Measurements from ENCODE around the gene SHROOM4.

The SHROOM4 gene

GRCh38 chrX:50705042-50705441 lies 109.0 kb downstream of the SHROOM4 start:
- DNase-seq = no peak

DNA sequence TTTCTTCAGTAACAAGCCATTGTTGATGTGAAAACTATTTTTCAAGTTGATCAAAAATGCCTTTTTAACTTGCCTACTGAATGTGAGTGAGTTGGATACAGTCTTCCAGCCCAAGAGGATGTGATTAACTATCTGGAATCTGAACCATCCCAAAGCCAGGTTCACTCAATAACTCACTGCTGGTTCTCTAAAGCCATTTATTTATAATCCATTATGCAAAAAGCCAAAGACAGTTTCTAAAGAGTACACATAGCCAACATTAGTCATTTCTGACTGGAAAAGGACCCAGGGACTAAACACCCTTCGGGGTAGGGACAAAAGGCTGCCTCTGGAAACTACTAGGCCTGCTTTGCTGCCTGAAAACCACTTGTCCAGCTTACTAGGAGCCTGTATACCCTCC lies 109.6 kb downstream of the SHROOM4 start:
- DNase-seq = no peak

GRCh38 chrX:50700921-50701320 lies 113.1 kb downstream of the SHROOM4 start:
- DNase-seq = no peak

- no peak for DNase-seq
Observed at GRCh38 chrX:50698944-50699343, 115.0 kb downstream of the SHROOM4 start.

- DNase-seq = no peak
Observed at GRCh38 chrX:50697691-50698090, 116.3 kb downstream of the SHROOM4 start.

- peak; percentile 17 for DNase-seq
Observed at GRCh38 chrX:50691820-50692219, 122.2 kb downstream of the SHROOM4 start.

DNA sequence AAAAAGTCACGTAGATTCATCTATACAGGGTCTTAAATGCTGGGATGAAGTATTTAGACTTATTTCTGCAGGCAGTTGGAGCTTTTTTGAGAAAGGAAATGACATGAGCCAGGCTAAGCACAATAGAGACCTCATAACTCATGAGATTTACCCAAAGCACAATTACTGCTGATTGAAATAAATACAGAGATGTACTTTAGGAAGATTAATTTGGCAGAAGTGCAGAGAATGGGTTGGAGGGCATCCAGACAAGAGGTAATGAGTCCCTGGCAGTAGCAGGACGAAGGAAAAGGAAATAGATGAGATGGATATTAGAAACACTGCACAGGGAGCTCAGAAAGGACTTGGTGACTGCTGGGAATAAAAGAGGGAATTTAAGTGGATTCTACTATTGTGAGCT lies 129.1 kb downstream of the SHROOM4 start:
- no peak for DNase-seq

GRCh38 chrX:50680990-50681389 lies 133.0 kb downstream of the SHROOM4 start:
- DNase-seq = no peak

- no peak for DNase-seq
Observed at GRCh38 chrX:50677789-50678188, 136.2 kb downstream of the SHROOM4 start.

DNA sequence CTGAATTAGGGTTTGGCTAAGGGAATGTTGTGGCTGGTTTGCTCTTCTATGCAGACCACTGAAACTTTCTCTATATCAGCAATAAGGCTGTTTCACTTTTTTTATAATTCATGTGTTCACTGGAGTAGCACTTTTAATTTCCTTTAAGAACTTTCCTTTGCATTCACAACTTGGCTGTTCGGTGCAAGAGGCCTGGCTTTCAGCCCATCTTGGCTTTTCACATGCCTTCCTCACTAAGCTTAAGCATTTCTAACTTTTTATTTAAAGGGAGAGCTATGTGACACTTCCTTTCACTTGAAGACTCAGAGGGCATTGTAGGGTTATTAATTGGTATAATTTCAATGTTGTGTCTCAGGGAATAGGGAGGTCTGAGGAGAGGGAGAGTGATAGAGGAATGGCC lies 142.3 kb downstream of the SHROOM4 start:
- no peak for DNase-seq

DNA sequence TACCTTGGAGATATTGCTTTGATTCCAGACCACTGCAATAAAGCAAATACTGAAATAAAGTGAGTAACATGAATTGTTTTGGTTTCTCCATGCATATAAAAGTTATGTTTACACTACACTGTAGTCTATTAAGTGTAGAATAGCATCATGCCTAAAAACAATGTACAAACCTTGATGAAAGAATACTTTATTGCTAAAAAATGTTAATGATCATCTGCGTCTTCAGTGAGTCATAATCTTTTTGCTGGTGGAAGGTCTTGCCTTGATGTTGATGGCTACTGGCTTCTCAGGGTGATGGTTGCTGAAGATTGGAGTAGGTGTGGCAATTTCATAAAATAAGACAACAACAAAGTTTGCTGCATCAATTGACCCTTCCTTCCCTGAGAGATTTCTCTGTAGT lies 145.1 kb downstream of the SHROOM4 start:
- DNase-seq = no peak

DNA sequence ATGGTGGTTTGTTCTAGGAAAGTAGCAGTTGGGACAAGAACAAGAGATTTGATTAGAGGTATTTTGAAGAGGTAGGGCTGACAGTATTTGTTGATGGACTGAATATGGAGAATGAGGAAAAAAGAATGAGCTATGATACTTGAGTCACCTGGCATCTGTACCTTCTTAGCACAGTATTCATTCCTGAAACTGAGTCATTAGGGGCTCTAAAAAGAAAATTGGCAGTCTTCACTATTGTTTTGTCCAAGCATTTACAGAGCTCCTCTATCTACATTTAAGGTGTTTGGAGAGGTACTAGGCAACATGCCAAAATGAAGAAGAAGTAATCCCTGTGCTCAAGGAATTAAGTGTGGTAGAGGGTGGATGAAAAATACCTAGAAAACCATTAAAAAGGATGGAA lies 165.8 kb downstream of the SHROOM4 start:
- no peak for DNase-seq

DNA sequence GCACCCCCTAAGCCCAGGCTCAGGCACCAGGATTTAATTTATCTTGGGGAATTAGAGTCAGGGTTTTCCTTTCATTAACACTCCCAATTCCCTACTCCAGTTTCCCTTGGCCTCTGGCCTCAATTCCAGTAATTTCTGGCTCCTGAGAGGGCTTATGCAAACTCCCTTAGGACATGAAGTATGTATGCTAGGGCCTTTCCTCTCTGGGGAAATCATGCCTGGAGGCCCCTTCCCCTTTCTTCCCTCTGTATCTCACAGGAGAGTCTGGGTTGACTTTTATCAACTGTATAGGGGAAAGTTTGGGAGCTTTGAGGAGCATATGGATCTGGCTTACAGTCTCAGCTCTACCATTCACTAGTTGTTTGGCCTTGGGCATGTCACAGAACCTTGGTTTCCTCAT lies 169.5 kb downstream of the SHROOM4 start:
- no peak for DNase-seq

DNA sequence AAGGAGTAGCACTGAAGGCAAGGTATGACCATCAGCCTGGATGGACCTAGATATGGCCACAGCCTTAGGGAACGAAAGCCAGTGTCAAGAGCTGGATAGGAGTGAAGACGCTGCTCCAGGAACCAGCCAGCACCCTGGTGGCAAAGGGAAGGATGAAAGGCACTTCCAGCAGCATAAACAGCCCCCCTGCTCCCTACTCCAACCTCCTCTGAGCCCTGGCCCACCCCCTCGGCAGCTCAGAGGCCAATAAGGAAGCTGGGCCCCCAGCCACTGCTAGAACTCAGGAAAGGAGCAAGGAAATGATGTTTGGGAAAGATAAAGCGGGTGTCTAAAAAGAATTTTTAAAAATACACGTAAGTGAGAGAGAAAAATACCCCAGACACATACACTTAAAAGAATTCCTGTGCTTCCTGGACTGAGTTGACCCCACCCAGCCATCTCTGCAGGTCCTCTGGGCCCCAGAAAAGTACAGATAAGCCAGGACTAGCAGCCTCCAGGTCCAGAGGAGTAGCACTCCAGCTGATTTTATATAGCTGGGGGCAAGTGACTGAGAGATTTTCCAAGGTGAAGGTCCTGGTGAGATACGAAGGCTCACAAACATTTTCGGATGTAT lies 170.4 kb downstream of the SHROOM4 start:
- DNase-seq = no peak

- no peak for DNase-seq
Observed at GRCh38 chrX:50638123-50638522, 175.9 kb downstream of the SHROOM4 start.

- no peak for DNase-seq
Observed at GRCh38 chrX:50635817-50636365, 178.1 kb downstream of the SHROOM4 start.

DNA sequence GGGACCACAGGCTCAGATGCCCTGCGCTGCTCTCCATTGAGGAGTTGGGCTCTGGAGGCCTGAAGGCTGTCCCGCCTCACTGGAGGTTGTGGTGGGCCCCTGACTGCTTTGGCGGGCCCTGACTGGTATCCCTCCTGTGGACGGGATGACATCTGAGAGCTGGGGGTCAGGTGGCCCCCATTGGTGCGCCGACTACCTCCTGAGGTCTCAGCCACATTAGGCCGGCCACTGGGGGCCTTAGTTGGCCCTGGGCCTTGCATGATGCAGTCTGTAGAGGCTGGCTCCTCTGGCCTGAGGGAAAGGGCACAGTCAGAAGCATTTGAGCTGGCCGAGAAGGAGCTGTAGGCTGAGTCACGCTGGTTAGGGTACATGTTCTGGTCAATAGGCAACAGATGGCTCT lies 178.8 kb downstream of the SHROOM4 start:
- DNase-seq = no peak

DNA sequence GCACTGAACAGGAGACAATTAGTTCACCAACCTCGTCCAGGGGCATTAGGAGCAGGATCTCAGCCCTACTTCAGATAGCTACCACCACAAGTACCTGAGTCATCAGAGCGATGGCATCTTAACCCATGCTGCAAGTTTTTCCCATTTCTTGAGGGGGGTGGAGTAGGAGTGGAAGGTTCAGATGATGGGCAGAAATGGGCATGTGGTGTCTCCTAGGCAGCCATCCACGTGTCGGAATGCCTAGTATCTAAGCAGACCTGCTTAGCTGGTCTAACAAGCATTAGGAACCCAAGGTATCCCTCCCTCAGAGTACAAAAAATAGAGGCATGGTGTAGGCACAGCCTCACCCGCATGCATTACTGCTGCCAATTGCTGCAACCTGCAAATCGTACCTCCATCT lies 184.2 kb downstream of the SHROOM4 start:
- no peak for DNase-seq

DNA sequence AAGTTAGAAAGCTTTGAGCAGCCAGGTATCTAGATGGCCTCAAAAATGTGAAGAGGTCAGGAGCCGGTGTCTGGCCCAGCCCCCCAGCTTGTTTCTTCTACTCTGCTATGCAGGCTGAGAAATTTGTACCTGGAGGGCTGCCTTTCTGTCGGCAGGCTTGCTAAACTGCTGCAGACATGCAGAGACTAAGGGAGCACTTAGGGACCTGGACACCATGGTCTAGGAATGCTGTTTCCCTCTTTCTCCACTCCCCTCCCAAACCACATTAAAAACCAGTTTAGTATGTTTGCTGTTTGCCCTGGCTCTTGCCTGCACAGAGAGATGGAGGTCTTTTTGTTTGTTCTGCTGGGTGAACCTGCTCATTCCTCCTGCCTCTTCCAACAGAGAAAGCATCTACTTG lies 186.3 kb downstream of the SHROOM4 start:
- DNase-seq = no peak

DNA sequence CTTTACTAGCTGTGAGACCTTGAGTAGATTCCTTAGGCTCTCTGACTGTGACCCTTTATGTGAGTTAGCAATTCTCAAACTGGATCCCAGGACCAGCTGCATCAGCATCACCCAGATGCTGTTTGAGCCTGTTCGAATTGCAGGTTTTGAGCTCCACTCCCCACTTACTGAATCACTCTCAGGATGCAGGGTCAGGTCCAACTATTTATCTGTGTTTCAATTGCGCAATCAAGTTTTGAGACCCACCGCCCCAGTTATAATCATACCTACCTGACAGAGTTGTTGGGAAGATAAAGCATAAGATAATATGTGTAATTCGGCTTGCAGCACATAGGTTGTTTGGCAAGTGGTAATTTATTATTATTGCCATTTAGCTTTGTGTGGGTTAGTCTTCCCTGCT lies 187.6 kb downstream of the SHROOM4 start:
- no peak for DNase-seq

- no peak for DNase-seq
Observed at GRCh38 chrX:50622751-50623150, 191.2 kb downstream of the SHROOM4 start.

GRCh38 chrX:50618788-50619558 lies 195.0 kb downstream of the SHROOM4 start:
- no peak for DNase-seq

- DNase-seq = no peak
Observed at GRCh38 chrX:50617183-50617582, 196.8 kb downstream of the SHROOM4 start.

GRCh38 chrX:50615570-50616158 lies 198.3 kb downstream of the SHROOM4 start:
- DNase-seq = no peak

All from amniotic stem cell (primary cell).